Right renal pelvis (tissue), 4 donors: ENCODE measurements around the gene PARD6B. TPM values are rescaled to one million over a fixed set of nuclear protein-coding genes. Genes with fewer than 3 reads are reported as not detected.
"Not testable (repeated sequence)": the region's sequence is repeated elsewhere in the genome, so short reads cannot be mapped to it uniquely, and the experiment has no call there.

Experiments
- DNase-seq, 4 donors: peaks; one replicate each; pipeline ENCODE4 v3.0.0-alpha.2; 2013; ENCODE audit warnings: low read depth in 4 of 4, low spot score in 3 of 4, missing footprints in 1 of 4
- polyA plus RNA-seq, 4 donors: library from polyadenylated mRNA; unstranded; fragments of 120-200 nt; gene quantifications; one replicate each; pipeline ENCODE4 v1.2.1, GENCODE V29; 2013; ENCODE audit not compliant: insufficient read length in 4 of 4

PARD6B gene
- polyA plus RNA-seq, 4 donors = 18.7 to 29.7 (median 23.5) TPM

- DNase-seq = peak in 3 of 4 donors; percentile 68 to 71 (median 70)
These were observed 63.7 kb downstream of the PARD6B start, which contains the start of gene BCAS4 for GRCh38 chr20:50794846-50795634. BCAS4 (plus strand) TSS chr20:50795061; CDS start chr20:50795084, 23 bp downstream.

DNA sequence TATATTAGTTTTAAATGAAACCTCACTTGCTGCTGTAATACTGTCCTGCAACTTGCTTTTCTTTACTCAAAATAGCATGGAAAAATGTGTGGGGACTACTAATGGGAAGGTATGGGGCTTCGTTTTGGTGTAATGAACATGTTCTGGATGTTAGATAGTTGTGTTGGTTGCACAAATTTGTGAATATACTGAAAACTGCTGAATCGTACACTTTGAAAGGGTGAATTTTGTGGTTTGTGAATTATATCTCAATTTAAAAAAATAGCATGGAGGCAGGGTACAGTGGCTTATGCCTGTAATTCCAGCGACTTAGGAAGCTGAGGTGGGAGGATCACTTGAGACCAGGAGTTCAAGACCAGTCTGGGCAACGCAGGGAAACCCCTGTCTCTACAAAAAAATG, 65.8 kb downstream of the PARD6B start:
- DNase-seq = no peak

GRCh38 chr20:50798650-50799049, 67.3 kb downstream of the PARD6B start:
- DNase-seq = no peak

DNA sequence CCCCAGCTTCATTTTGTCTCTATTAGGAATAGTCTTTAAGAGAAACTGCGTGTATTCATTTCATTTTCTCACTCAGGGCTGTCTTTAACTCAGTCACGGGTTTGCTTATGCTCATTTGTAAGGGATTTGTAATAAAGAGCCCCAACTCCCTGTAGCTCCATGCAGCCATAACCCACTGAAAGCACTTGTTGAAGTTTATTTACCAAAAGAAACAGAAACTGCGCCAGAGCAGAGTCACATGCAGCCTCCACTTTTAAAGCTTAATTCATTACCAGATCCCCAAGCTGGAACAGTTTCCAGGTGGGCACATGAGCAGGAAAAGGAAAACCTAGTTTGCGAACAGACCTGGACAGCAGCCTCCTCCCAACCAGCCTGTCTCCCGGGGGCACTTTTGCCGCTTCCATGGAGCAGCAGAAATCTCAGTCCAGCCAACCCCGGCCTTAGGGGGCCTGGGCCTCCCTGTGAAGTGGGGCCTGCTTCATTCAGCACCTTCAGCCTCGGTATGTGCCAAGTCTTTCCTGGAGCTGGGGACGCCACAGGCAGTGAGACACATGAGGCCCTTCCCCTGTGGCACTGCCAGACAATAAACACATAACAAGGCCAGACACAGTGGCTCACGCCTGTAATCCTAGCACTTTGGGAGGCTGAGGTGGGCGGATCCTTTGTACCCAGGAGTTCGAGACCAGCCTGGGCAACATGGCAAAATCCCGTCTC, 68.0 kb downstream of the PARD6B start:
- DNase-seq = no peak

DNA sequence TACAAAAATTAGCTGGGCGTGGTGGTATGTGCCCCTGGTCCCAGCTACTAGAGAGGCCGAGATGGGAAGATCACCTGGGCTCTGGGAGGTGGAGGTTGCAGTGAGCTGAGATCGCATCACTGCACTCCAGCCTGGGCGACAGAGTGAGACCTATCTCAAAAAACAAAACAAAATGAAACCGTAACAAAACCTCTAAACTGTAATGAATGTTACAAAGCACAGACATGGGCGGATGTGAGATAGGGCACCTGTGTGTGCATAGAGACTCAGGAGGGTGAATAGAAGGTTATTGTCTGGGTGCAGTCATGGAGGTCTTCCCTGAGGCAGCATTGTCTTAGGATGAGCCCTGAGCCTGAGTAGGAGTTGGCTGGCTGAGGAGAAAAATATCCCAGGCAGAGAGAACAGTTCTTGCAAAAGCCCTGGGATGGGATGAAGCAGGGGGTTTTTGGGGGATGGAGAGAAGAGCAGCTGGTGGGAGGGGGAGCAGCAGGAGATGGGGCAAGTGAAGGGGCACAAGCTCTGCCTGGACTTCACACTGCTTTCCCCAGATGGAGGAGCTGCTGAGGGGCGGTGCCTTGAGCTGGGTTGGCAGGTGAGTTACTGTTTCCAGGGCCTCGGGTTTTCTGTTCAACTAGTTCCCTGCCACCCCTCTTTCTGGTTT, 68.6 kb downstream of the PARD6B start:
- no peak for DNase-seq

GRCh38 chr20:50800986-50801746, 69.8 kb downstream of the PARD6B start:
- DNase-seq = not testable (repeated sequence)

DNA sequence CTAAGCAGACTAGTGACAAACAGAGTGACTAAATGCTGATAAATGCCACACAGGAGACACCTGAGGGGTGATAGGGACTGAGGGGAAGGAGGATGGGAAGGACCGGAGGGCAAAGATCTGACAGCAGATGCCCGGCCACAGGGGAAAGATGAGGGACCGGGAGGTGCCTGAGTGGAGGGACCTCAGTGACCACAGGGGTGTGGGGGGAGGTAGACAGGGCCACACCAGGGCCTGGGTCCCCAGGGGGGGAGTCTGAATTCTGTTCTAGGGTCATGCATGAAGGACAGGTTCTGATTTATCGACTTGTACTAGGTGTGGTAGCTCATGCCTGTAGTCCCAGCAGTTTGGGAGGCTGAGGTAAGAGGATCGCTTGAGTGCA, 70.4 kb downstream of the PARD6B start:
- no peak for DNase-seq

- DNase-seq = no peak
These were observed 70.9 kb downstream of the PARD6B start for GRCh38 chr20:50802289-50802688.

- no peak for DNase-seq
These were observed 73.3 kb downstream of the PARD6B start for GRCh38 chr20:50804437-50805348.

GRCh38 chr20:50805349-50805684, 73.9 kb downstream of the PARD6B start:
- DNase-seq = no peak

DNA sequence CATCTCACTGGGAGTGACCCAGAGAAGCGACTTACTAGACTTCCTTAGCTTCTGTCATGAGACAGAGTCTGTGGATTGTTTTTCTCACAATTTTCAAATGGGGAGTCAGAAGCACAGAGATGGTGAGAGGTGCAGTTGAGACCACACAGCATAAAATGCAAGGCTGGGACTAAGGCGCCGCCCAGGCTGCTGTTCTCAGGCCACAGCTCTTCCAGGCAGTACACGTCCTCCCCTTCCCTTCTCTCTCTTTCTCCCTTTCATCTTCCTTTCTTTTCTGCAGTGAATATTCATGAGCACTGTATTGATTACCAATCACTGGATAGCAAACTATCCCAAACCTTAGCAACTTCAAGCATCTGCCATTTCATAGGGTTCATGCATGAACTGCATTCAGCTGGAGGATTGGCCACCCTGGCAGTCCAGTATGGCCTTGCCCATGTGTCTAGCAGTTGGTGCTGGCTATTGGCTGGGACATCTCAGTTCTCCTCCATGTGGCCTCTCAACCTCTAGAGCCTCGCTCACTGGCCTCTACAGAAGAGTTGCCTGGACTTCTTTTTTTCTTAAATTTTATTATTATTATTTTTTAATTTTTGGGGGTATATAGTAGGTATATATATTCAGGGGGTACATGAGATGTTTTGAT, 74.9 kb downstream of the PARD6B start:
- DNase-seq = no peak

Other genes with a start within 250 kb of the PARD6B start
- 10 to 100 TPM; 32.0 to 34.9 (median 34.2) TPM for gene PTPN1, start 221.2 kb upstream of the PARD6B start, polyA plus RNA-seq
- gene RIPOR3, start 40.0 kb upstream of the PARD6B start, polyA plus RNA-seq = 1 to 10 TPM; 6.2 to 7.1 (median 6.6) TPM
- 1 to 10 TPM; 4.2 to 6.9 (median 5.4) TPM for gene BCAS4, start 63.5 kb downstream of the PARD6B start, polyA plus RNA-seq
- 100 to 1,000 TPM; 104 to 140 (median 128) TPM for gene ADNP, start 199.9 kb downstream of the PARD6B start, polyA plus RNA-seq
- 10 to 100 TPM; 62.8 to 74.5 (median 70.1) TPM for gene DPM1, start 227.0 kb downstream of the PARD6B start, polyA plus RNA-seq
- gene MOCS3, start 227.2 kb downstream of the PARD6B start, polyA plus RNA-seq = 1 to 10 TPM; 5.2 to 5.8 (median 5.5) TPM